Measurements from ENCODE around the gene LCE3C.

- no peak for TF ChIP-seq CTCF (optimal IDR thresholded peaks at IDR 0.05 in 1 of 3, IDR thresholded peaks at IDR 0.05 in 1 of 3, conservative IDR thresholded peaks at IDR 0.05 in 1 of 3; ENCODE audit: extremely low read depth in 1 of 3, insufficient read depth in 2 of 3, low read length in 3 of 3)
- TF ChIP-seq EZH2 (IDR thresholded peaks at IDR 0.05; ENCODE audit: low read length), result no peak
Measured at GRCh38 chr1:152621993-152622392, 22.0 kb downstream of the LCE3C start.

Data from keratinocyte (primary cell).